Neural cell (in vitro differentiated cells): ENCODE data around the gene C20orf202. TPM values are rescaled to one million over a fixed set of nuclear protein-coding genes. Genes with fewer than 3 reads are reported as not detected.

Experiments used
- H2AFZ ChIP-seq: fragments of 200-600, 300-800 bp; sonication (generic), shearing (Covaris generic); 2 replicates; pipeline ENCODE4 v1.6.0; 2014; ENCODE audit warnings: low read depth, mild to moderate bottlenecking, antibody characterized with exemption, low read length, moderate library complexity
- H3F3A ChIP-seq: fragments of 200-600 bp; shearing (Covaris generic); 2 replicates; pipeline ENCODE4 v1.6.1; 2016; ENCODE audit warnings: mild to moderate bottlenecking, moderate library complexity, mixed read lengths, antibody characterized with exemption, low read length; ENCODE audit not compliant: insufficient read depth, poor library complexity, severe bottlenecking
- H3K27ac ChIP-seq: fragments of 200-600, 300-800 bp; sonication (generic), shearing (Covaris generic); 2 replicates; pipeline ENCODE4 v1.5.1; 2014; ENCODE audit warnings: mild to moderate bottlenecking, low read length, moderate library complexity
- H3K27me3 ChIP-seq: fragments of 300-800, 200-600 bp; sonication (generic), shearing (Covaris generic); 2 replicates; pipeline ENCODE4 v1.6.0; 2014; ENCODE audit warnings: mild to moderate bottlenecking, low read depth, low read length, moderate library complexity; ENCODE audit not compliant: insufficient read depth
- H3K36me3 ChIP-seq: fragments of 300-800, 200-600 bp; sonication (generic), shearing (Covaris generic); 2 replicates; pipeline ENCODE4 v1.5.1; 2014; ENCODE audit warnings: mild to moderate bottlenecking, antibody characterized with exemption, low read length, moderate library complexity; ENCODE audit not compliant: insufficient read depth
- H3K4me2 ChIP-seq: fragments of 300-800, 200-600 bp; sonication (generic), shearing (Covaris generic); 2 replicates; pipeline ENCODE4 v1.6.0; 2014; ENCODE audit warnings: mild to moderate bottlenecking, low read length
- H3K4me3 ChIP-seq: fragments of 300-800, 200-600 bp; sonication (generic), shearing (Covaris generic); 2 replicates; pipeline ENCODE4 v1.5.1; 2014; ENCODE audit warnings: mild to moderate bottlenecking, low read length, moderate library complexity
- H3K79me2 ChIP-seq: fragments of 200-600 bp; shearing (Covaris generic); replicated peaks from 2 replicates; pipeline ENCODE4 v1.6.0; 2014; ENCODE audit warnings: mild to moderate bottlenecking, low read length, moderate library complexity; ENCODE audit not compliant: insufficient read depth
- H3K9ac ChIP-seq: fragments of 300-800, 200-600 bp; sonication (generic), shearing (Covaris generic); 2 replicates; pipeline ENCODE4 v1.6.1; 2016; ENCODE audit warnings: mild to moderate bottlenecking, low read length, mixed read lengths
- H3K9me2 ChIP-seq: fragments of 200-600 bp; shearing (Covaris generic); 2 replicates; pipeline ENCODE4 v1.6.1; 2016; ENCODE audit warnings: mild to moderate bottlenecking, low read length, mixed read lengths; ENCODE audit not compliant: insufficient read depth
- H3K9me3 ChIP-seq: fragments of 200-600, 300-800 bp; sonication (generic), shearing (Covaris generic); 2 replicates; pipeline ENCODE4 v1.6.1; 2016; ENCODE audit warnings: mild to moderate bottlenecking, mixed run types, low read length, moderate library complexity, mixed read lengths
- H4K20me1 ChIP-seq: fragments of 200-600 bp; shearing (Covaris generic); 2 replicates; pipeline ENCODE4 v1.6.1; 2016; ENCODE audit warnings: mild to moderate bottlenecking, mixed run types; ENCODE audit not compliant: insufficient read depth
- EP300 ChIP-seq: fragments of 450-650 bp; conservative IDR thresholded peaks from 2 replicates; pipeline ENCODE4 v1.6.1; 2014; ENCODE audit warnings: antibody characterized with exemption, mild to moderate bottlenecking, moderate library complexity; ENCODE audit not compliant: poor library complexity, severe bottlenecking
- EZH2 ChIP-seq: fragments of 200-600, 300-800 bp; shearing (Covaris generic), sonication (generic); IDR thresholded peaks from 2 replicates; pipeline ENCODE4 v1.6.1; 2014; ENCODE audit warnings: antibody characterized with exemption, low read length, borderline replicate concordance, mild to moderate bottlenecking; ENCODE audit not compliant: insufficient read depth, poor library complexity, severe bottlenecking
- MXI1 ChIP-seq: fragments of 450-650 bp; conservative IDR thresholded peaks from 2 replicates; pipeline ENCODE4 v1.6.1; 2014; ENCODE audit warnings: antibody characterized with exemption, mild to moderate bottlenecking; ENCODE audit not compliant: poor library complexity, severe bottlenecking
- POLR2AphosphoS5 ChIP-seq: IDR thresholded peaks from 2 replicates; pipeline ENCODE4 v1.6.1; 2012
- RAD21 ChIP-seq: fragments of 450-650 bp; conservative IDR thresholded peaks from 2 replicates; pipeline ENCODE4 v1.6.1; 2014; ENCODE audit warnings: antibody characterized with exemption, mild to moderate bottlenecking, moderate library complexity
- SMC3 ChIP-seq: fragments of 450-650 bp; conservative IDR thresholded peaks from 2 replicates; pipeline ENCODE4 v1.6.1; 2014; ENCODE audit warnings: antibody characterized with exemption, mild to moderate bottlenecking, moderate library complexity; ENCODE audit not compliant: poor library complexity
- TAF1 ChIP-seq: IDR thresholded peaks from 2 replicates; pipeline ENCODE4 v1.6.1; 2012; ENCODE audit warnings: low read depth
- polyA plus RNA-seq: library from polyadenylated mRNA; depleted of rRNA; stranded (reverse); fragments of >200 nt; gene quantifications from 2 replicates; pipeline ENCODE4 v1.2.3, GENCODE V29; 2014
- TF ChIP-seq, protein P1 (sequence below): IDR thresholded peaks from 2 replicates; pipeline ENCODE4 v1.6.1; 2012; ENCODE audit warnings: borderline replicate concordance
- TF ChIP-seq, protein P2 (sequence below): fragments of 450-650 bp; IDR thresholded peaks from 2 replicates; pipeline ENCODE4 v1.5.1; 2014; ENCODE audit warnings: antibody characterized with exemption, mild to moderate bottlenecking, moderate library complexity; ENCODE audit not compliant: poor library complexity, severe bottlenecking

The C20orf202 gene
- polyA plus RNA-seq, 1 donor from 2014 or later = 0.62 TPM

DNA sequence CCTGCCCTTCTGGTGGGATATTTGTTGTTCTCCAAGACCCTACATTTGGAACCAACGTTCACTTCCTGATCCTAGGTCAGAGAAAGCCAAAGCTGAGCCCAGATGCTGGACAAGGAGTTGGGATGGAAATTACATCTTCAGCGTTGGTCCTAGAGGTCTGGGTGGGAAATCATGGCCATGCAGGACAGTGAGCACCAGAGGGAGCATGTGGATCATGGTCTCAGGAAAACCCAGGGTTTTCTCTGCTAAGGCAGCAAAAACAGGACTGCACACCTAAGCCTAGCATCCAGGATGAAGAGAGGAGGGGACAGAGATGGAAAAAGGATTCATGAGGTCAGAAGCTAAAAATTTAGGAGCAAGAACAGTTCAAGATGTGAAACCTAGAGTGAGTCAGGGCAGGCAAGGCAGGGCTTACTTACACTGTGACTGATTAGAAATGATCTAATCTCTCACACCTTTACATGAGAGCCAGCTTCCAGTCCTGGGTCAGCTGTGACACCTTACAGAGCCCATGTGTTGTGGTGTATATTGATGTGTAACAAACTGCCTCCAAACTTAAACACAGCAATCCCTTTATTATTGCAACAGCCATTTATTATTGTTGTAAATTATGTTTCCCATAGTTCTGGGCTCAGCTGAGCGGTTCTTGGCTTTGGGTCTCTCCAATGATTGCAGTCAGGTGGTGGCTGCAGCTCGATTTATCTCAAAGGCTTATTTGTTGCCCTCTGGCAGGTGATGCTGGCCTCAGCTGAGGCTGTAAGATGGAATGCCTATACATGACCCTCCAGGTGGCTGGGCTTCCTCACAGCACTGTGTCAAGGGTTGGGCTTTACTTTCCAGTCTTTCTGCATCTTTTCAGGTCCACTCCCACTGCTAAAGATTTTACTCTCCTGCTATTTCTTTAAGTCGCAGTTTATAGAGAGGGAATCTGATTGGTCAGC is 6.5 kb downstream of the C20orf202 start:
- H3K36me3 ChIP-seq = no peaks in the 10 kb centered on the region
- H3K4me2 ChIP-seq = no peak overlapping the region
- no peak overlapping the region for H3K4me3 ChIP-seq
- no peak overlapping the region for H2AFZ ChIP-seq
- H3K9ac ChIP-seq = no peak overlapping the region
- H3K27ac ChIP-seq = no peak overlapping the region
- TF ChIP-seq SMC3 (no peak), MXI1 (no peak), TAF1 (no peak), RAD21 (no peak), EP300 (no peak), POLR2AphosphoS5 (no peak), EZH2 (no peak)
- TF ChIP-seq, protein P1, sequence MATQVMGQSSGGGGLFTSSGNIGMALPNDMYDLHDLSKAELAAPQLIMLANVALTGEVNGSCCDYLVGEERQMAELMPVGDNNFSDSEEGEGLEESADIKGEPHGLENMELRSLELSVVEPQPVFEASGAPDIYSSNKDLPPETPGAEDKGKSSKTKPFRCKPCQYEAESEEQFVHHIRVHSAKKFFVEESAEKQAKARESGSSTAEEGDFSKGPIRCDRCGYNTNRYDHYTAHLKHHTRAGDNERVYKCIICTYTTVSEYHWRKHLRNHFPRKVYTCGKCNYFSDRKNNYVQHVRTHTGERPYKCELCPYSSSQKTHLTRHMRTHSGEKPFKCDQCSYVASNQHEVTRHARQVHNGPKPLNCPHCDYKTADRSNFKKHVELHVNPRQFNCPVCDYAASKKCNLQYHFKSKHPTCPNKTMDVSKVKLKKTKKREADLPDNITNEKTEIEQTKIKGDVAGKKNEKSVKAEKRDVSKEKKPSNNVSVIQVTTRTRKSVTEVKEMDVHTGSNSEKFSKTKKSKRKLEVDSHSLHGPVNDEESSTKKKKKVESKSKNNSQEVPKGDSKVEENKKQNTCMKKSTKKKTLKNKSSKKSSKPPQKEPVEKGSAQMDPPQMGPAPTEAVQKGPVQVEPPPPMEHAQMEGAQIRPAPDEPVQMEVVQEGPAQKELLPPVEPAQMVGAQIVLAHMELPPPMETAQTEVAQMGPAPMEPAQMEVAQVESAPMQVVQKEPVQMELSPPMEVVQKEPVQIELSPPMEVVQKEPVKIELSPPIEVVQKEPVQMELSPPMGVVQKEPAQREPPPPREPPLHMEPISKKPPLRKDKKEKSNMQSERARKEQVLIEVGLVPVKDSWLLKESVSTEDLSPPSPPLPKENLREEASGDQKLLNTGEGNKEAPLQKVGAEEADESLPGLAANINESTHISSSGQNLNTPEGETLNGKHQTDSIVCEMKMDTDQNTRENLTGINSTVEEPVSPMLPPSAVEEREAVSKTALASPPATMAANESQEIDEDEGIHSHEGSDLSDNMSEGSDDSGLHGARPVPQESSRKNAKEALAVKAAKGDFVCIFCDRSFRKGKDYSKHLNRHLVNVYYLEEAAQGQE = no peak
- TF ChIP-seq, protein P2, sequence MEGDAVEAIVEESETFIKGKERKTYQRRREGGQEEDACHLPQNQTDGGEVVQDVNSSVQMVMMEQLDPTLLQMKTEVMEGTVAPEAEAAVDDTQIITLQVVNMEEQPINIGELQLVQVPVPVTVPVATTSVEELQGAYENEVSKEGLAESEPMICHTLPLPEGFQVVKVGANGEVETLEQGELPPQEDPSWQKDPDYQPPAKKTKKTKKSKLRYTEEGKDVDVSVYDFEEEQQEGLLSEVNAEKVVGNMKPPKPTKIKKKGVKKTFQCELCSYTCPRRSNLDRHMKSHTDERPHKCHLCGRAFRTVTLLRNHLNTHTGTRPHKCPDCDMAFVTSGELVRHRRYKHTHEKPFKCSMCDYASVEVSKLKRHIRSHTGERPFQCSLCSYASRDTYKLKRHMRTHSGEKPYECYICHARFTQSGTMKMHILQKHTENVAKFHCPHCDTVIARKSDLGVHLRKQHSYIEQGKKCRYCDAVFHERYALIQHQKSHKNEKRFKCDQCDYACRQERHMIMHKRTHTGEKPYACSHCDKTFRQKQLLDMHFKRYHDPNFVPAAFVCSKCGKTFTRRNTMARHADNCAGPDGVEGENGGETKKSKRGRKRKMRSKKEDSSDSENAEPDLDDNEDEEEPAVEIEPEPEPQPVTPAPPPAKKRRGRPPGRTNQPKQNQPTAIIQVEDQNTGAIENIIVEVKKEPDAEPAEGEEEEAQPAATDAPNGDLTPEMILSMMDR = no peak
- H4K20me1 ChIP-seq = no peaks in the 10 kb centered on the region
- H3K9me2 ChIP-seq = no peaks in the 10 kb centered on the region
- H3F3A ChIP-seq = no peaks in the 10 kb centered on the region
- H3K27me3 ChIP-seq = no peaks in the 10 kb centered on the region
- no peaks in the 10 kb centered on the region for H3K79me2 ChIP-seq
- H3K9me3 ChIP-seq = no peaks in the 10 kb centered on the region

DNA sequence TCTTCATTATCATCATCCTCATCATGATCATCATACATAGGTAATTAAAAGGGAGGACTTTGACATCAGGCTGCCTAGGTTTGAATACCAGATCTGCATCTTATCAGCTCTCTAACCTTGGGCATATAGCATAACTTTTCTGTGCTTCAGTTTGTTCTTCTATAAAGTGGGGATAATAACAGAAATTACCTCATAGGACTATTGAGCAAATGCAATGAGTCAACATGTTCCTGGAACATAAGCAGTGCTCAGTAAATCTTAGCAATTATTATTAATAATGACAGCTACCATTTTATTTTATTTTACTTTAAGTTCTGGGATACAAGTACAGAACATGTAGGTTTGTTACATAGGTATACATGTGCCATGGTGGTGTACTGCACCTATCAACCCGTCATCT is 7.2 kb downstream of the C20orf202 start:
- no peak overlapping the region for H3K4me3 ChIP-seq
- H3K36me3 ChIP-seq = no peaks in the 10 kb centered on the region
- H3K4me2 ChIP-seq = no peak overlapping the region

More for the DNA sequence above, 7.2 kb downstream of the C20orf202 start:
- no peaks in the 10 kb centered on the region for H3K79me2 ChIP-seq
- H2AFZ ChIP-seq = no peak overlapping the region
- no peaks in the 10 kb centered on the region for H3K9me2 ChIP-seq
- H4K20me1 ChIP-seq = no peaks in the 10 kb centered on the region
- H3K9me3 ChIP-seq = no peaks in the 10 kb centered on the region
- H3F3A ChIP-seq = no peaks in the 10 kb centered on the region
- H3K9ac ChIP-seq = no peak overlapping the region
- TF ChIP-seq EP300 (no peak), MXI1 (no peak), EZH2 (no peak), TAF1 (no peak), RAD21 (no peak), POLR2AphosphoS5 (no peak)
- TF ChIP-seq, protein P1 = no peak
- TF ChIP-seq, protein P2 = no peak
- H3K27ac ChIP-seq = no peak overlapping the region
- H3K27me3 ChIP-seq = no peaks in the 10 kb centered on the region
